HEK293 (cell line): ENCODE results near the gene CYB5R3.

Experiments used
- CTCF ChIA-PET: fragments of 350-600 bp; formaldehyde crosslinking; extraction: SDS; loops from one replicate; lab custom pipeline; 2021; ENCODE audit warnings: antibody characterized with exemption; lab: Yijun Ruan, JAX
- POLR2A ChIA-PET: fragments of 300-600 bp; formaldehyde crosslinking; extraction: SDS; loops from one replicate; lab custom pipeline; 2020; ENCODE audit warnings: antibody characterized with exemption, inconsistent platforms; lab: Yijun Ruan, JAX
- H3K27ac ChIP-seq: fragments of 200-500 bp; sonication (Bioruptor generic); 2 replicates; pipeline ENCODE4 v1.5.1; 2014; ENCODE audit warnings: low read depth, low read length, control low read depth, inconsistent platforms; ENCODE audit errors: extremely low read depth
- H3K36me3 ChIP-seq, 2 experiments: fragments of 200-500 bp in 1 of 2; sonication (Bioruptor generic) in 1 of 2; 1 replicate in 1 of 2; 2 replicates in 1 of 2; pipeline ENCODE4 v1.5.1; 2014 to 2017; ENCODE audit warnings: inconsistent platforms in 2 of 2, low read length in 2 of 2; ENCODE audit not compliant: control insufficient read depth in 2 of 2, insufficient read depth in 1 of 2
- H3K4me1 ChIP-seq: fragments of 200-500 bp; sonication (Bioruptor generic); 2 replicates; pipeline ENCODE4 v1.5.1; 2014; ENCODE audit warnings: mild to moderate bottlenecking, low read length, inconsistent platforms; ENCODE audit not compliant: control insufficient read depth, insufficient read depth
- H3K4me3 ChIP-seq: 2 replicates; pipeline ENCODE4 v1.5.1; 2011; ENCODE audit warnings: low read depth, mild to moderate bottlenecking, control low read depth, low read length, moderate library complexity
- H3K9me3 ChIP-seq: fragments of 200-500 bp; sonication (Bioruptor generic); 2 replicates; pipeline ENCODE4 v1.5.1; 2014; ENCODE audit warnings: low read depth, low read length, inconsistent platforms; ENCODE audit not compliant: control insufficient read depth, insufficient read depth
- CTCF ChIP-seq: fragments of 450-650 bp; formaldehyde crosslinking; IDR thresholded peaks from 2 replicates; pipeline ENCODE4 v1.5.1; 2016; ENCODE audit warnings: missing biosample characterization, missing genetic modification characterization
- EGR2 ChIP-seq: fragments of 450-650 bp; formaldehyde crosslinking; IDR thresholded peaks from 2 replicates; pipeline ENCODE4 v1.5.1; 2016; ENCODE audit warnings: low read depth, missing biosample characterization, missing genetic modification characterization
- GLIS1 ChIP-seq: fragments of 450-650 bp; formaldehyde crosslinking; IDR thresholded peaks from 2 replicates; pipeline ENCODE4 v1.5.1; 2016; ENCODE audit warnings: missing biosample characterization, missing genetic modification characterization
- INSM2 ChIP-seq: fragments of 450-650 bp; formaldehyde crosslinking; IDR thresholded peaks from 2 replicates; pipeline ENCODE4 v1.5.1; 2016; ENCODE audit warnings: missing biosample characterization, missing genetic modification characterization
- KLF16 ChIP-seq: fragments of 450-650 bp; formaldehyde crosslinking; IDR thresholded peaks from 2 replicates; pipeline ENCODE4 v1.5.1; 2017; ENCODE audit warnings: missing biosample characterization, missing genetic modification characterization
- KLF8 ChIP-seq: fragments of 450-650 bp; formaldehyde crosslinking; IDR thresholded peaks from 2 replicates; pipeline ENCODE4 v1.5.1; 2016; ENCODE audit warnings: missing biosample characterization, missing genetic modification characterization
- KLF9 ChIP-seq: fragments of 450-650 bp; formaldehyde crosslinking; IDR thresholded peaks from 2 replicates; pipeline ENCODE4 v1.5.1; 2016; ENCODE audit warnings: missing biosample characterization, missing genetic modification characterization, low read depth
- MZF1 ChIP-seq: fragments of 450-650 bp; formaldehyde crosslinking; IDR thresholded peaks from 2 replicates; pipeline ENCODE4 v1.5.1; 2017; ENCODE audit warnings: missing biosample characterization, missing genetic modification characterization, borderline replicate concordance
- SCRT1 ChIP-seq: fragments of 450-650 bp; formaldehyde crosslinking; IDR thresholded peaks from 2 replicates; pipeline ENCODE4 v1.5.1; 2016; ENCODE audit warnings: missing biosample characterization, missing genetic modification characterization, borderline replicate concordance
- SCRT2 ChIP-seq: fragments of 450-650 bp; formaldehyde crosslinking; IDR thresholded peaks from 2 replicates; pipeline ENCODE4 v1.5.1; 2016; ENCODE audit warnings: missing biosample characterization, missing genetic modification characterization
- TCF7L2 ChIP-seq: IDR thresholded peaks from 2 replicates; pipeline ENCODE4 v1.6.1; 2011; ENCODE audit warnings: low read depth, mild to moderate bottlenecking, inconsistent platforms, low read length, moderate library complexity, borderline replicate concordance
- ZBTB17 ChIP-seq: fragments of 450-650 bp; formaldehyde crosslinking; IDR thresholded peaks from 2 replicates; pipeline ENCODE4 v1.5.1; 2016; ENCODE audit warnings: missing biosample characterization, missing genetic modification characterization
- ZBTB20 ChIP-seq: fragments of 450-650 bp; formaldehyde crosslinking; IDR thresholded peaks from 2 replicates; pipeline ENCODE4 v1.5.1; 2016; ENCODE audit warnings: missing biosample characterization, missing genetic modification characterization
- ZBTB48 ChIP-seq: fragments of 450-650 bp; formaldehyde crosslinking; IDR thresholded peaks from 2 replicates; pipeline ENCODE4 v1.5.1; 2016; ENCODE audit warnings: missing biosample characterization, missing genetic modification characterization
- ZFHX2 ChIP-seq: fragments of 450-650 bp; formaldehyde crosslinking; conservative IDR thresholded peaks from 2 replicates; pipeline ENCODE4 v1.5.1; 2016; ENCODE audit warnings: missing biosample characterization, missing genetic modification characterization
- ZIC2 ChIP-seq: fragments of 450-650 bp; formaldehyde crosslinking; IDR thresholded peaks from 2 replicates; pipeline ENCODE4 v1.5.1; 2016; ENCODE audit warnings: missing biosample characterization, missing genetic modification characterization
- ZNF132 ChIP-seq: fragments of 450-650 bp; formaldehyde crosslinking; IDR thresholded peaks from 2 replicates; pipeline ENCODE4 v1.5.1; 2017; ENCODE audit warnings: missing biosample characterization, missing genetic modification characterization, borderline replicate concordance
- ZNF155 ChIP-seq: fragments of 450-650 bp; formaldehyde crosslinking; IDR thresholded peaks from 2 replicates; pipeline ENCODE4 v1.5.1; 2016; ENCODE audit warnings: missing biosample characterization, missing genetic modification characterization
- ZNF19 ChIP-seq: fragments of 450-650 bp; formaldehyde crosslinking; IDR thresholded peaks from 2 replicates; pipeline ENCODE4; 2016; ENCODE audit warnings: missing biosample characterization, missing genetic modification characterization, low read depth
- ZNF311 ChIP-seq: fragments of 450-650 bp; formaldehyde crosslinking; IDR thresholded peaks from 2 replicates; pipeline ENCODE4 v1.5.1; 2017; ENCODE audit warnings: missing biosample characterization, missing genetic modification characterization, borderline replicate concordance
- ZNF354C ChIP-seq: fragments of 450-650 bp; formaldehyde crosslinking; IDR thresholded peaks from 2 replicates; pipeline ENCODE4 v1.5.1; 2016; ENCODE audit warnings: missing biosample characterization, missing genetic modification characterization, low read depth, borderline replicate concordance
- ZNF529 ChIP-seq: fragments of 450-650 bp; formaldehyde crosslinking; IDR thresholded peaks from 2 replicates; pipeline ENCODE4 v1.5.1; 2017; ENCODE audit warnings: missing genetic modification characterization, missing biosample characterization; ENCODE audit not compliant: insufficient replicate concordance
- ZNF768 ChIP-seq: fragments of 450-650 bp; formaldehyde crosslinking; IDR thresholded peaks from 2 replicates; pipeline ENCODE4 v1.5.1; 2018; ENCODE audit warnings: missing biosample characterization, mild to moderate bottlenecking, missing genetic modification characterization
- ZNF830 ChIP-seq: fragments of 450-650 bp; IDR thresholded peaks from 2 replicates; pipeline ENCODE4 v1.5.0; 2018; ENCODE audit warnings: missing biosample characterization, missing genetic modification characterization, low read depth, mild to moderate bottlenecking, moderate library complexity
- TF ChIP-seq, protein P1 (sequence below): fragments of 450-650 bp; formaldehyde crosslinking; IDR thresholded peaks from 2 replicates; pipeline ENCODE4 v1.5.1; 2016; ENCODE audit warnings: missing biosample characterization, missing genetic modification characterization

CYB5R3 gene

DNA sequence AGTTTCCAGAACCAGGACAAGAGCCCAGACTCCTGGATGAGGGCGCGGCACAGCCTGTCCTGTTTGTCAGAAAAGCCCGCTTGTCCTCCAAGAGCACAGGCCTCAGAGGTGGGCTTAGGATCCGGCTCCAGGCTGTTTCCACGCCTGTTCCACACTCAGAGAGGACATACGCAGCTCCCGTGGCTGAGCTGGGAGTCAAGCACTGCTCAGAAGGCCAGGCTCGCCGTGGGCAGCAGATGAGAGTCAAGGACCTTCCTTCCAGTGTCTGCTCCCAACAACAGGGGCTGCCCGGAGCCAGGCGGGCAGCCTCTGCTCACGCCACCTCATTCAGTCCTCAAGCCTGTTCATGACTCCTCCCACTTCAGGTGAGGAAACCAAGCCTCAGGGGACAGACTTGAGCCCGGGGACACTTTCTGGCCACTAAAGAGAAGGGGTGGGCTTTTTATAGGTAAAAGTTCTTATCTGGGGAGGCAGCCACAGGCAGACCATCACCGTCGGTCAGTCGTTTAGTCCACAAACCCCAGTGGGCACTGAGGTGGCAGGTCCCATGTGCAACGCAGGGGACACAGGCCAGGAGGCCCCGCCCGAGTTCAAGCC lies 3.8 kb downstream of the CYB5R3 start:
- ChIA-PET CTCF (interaction anchor here (3.1 kb wide), 1 partner anchor 23 kb away, joined by 18 read pairs; no protein-coding TSS in a partner anchor), POLR2A (no interaction called here)
- no peaks in the 10 kb centered on the region; a peak in 1 of 3 replicates for H3K36me3 ChIP-seq
- no peaks in the 10 kb centered on the region for H3K9me3 ChIP-seq
- H3K4me3 ChIP-seq = no peak overlapping the region
- H3K4me1 ChIP-seq = peaks cover 22% of the 10 kb centered on the region
- TF ChIP-seq ZBTB20 (tag by site-specific recombination) (no peak), SCRT2 (tag by site-specific recombination) (peak; percentile 59; the same call in 1 of the 2 replicates)
- TF ChIP-seq, all 188 proteins: peak for 1
- H3K27ac ChIP-seq = peak overlapping the region; percentile 44; the same call in 1 of the 2 replicates

GRCh38 chr22:42644422-42645340 lies 4.5 kb downstream of the CYB5R3 start:
- ChIA-PET POLR2A (interaction anchor here (0.6 to 0.9 kb wide), 2 partner anchors 15 to 159 kb away, joined by 3 to 4 read pairs; no protein-coding TSS in a partner anchor), CTCF (interaction anchor here (0.6 to 1.3 kb wide), 2 partner anchors 24 to 132 kb away, joined by 3 to 4 read pairs; no protein-coding TSS in a partner anchor)
- H3K4me3 ChIP-seq = no peak overlapping the region
- no peaks in the 10 kb centered on the region; a peak in 1 of 3 replicates for H3K36me3 ChIP-seq
- H3K4me1 ChIP-seq = peaks cover 22% of the 10 kb centered on the region
- peak overlapping the region; percentile 44; the same call in 1 of the 2 replicates for H3K27ac ChIP-seq
- H3K9me3 ChIP-seq = no peaks in the 10 kb centered on the region
- no peak for TF ChIP-seq KLF8 (tag by site-specific recombination)
- TF ChIP-seq EGR2 (tag by site-specific recombination) = no peak
- TF ChIP-seq ZNF155 (tag by site-specific recombination) = no peak
- peak; percentile 54 for TF ChIP-seq ZBTB48
- no peak for TF ChIP-seq ZNF19 (tag by site-specific recombination)
- peak; percentile 47; the same call in 1 of the 2 replicates for TF ChIP-seq MZF1 (tag by site-specific recombination)
- TF ChIP-seq ZIC2 = peak; percentile 98
- TF ChIP-seq ZFHX2 (tag by site-specific recombination) = 0 out of 2 replicates have a peak, but pooled peaks have one; percentile 21
- no peak for TF ChIP-seq KLF16
- no peak for TF ChIP-seq ZNF768 (tag by site-specific recombination)
- no peak for TF ChIP-seq CTCF (tag by site-specific recombination)
- 0 out of 2 replicates have a peak, but pooled peaks have one; percentile 20 for TF ChIP-seq KLF9 (tag by site-specific recombination)
- TF ChIP-seq ZNF529 (tag by site-specific recombination) = no peak
- TF ChIP-seq ZBTB17 = 0 out of 2 replicates have a peak, but pooled peaks have one; percentile 12
- no peak for TF ChIP-seq TCF7L2
- no peak for TF ChIP-seq INSM2 (tag by site-specific recombination)
- no peak for TF ChIP-seq SCRT1 (tag by site-specific recombination)
- no peak for TF ChIP-seq ZNF830 (tag by site-specific recombination)
- TF ChIP-seq GLIS1 (tag by site-specific recombination) = peak; percentile 27; the same call in 1 of the 2 replicates
- TF ChIP-seq ZNF132 (tag by site-specific recombination) = no peak
- TF ChIP-seq, protein P1, sequence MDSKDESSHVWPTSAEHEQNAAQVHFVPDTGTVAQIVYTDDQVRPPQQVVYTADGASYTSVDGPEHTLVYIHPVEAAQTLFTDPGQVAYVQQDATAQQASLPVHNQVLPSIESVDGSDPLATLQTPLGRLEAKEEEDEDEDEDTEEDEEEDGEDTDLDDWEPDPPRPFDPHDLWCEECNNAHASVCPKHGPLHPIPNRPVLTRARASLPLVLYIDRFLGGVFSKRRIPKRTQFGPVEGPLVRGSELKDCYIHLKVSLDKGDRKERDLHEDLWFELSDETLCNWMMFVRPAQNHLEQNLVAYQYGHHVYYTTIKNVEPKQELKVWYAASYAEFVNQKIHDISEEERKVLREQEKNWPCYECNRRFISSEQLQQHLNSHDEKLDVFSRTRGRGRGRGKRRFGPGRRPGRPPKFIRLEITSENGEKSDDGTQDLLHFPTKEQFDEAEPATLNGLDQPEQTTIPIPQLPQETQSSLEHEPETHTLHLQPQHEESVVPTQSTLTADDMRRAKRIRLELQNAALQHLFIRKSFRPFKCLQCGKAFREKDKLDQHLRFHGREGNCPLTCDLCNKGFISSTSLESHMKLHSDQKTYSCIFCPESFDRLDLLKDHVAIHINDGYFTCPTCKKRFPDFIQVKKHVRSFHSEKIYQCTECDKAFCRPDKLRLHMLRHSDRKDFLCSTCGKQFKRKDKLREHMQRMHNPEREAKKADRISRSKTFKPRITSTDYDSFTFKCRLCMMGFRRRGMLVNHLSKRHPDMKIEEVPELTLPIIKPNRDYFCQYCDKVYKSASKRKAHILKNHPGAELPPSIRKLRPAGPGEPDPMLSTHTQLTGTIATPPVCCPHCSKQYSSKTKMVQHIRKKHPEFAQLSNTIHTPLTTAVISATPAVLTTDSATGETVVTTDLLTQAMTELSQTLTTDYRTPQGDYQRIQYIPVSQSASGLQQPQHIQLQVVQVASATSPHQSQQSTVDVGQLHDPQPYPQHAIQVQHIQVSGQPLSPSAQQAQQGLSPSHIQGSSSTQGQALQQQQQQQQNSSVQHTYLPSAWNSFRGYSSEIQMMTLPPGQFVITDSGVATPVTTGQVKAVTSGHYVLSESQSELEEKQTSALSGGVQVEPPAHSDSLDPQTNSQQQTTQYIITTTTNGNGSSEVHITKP (tag by site-specific recombination) = peak; percentile 40
- no peak for TF ChIP-seq ZNF354C (tag by site-specific recombination)
- no peak for TF ChIP-seq ZNF311 (tag by site-specific recombination)
